WTC11 (cell line): ENCODE measurements around the gene LTBR. TPM values are rescaled to one million over a fixed set of nuclear protein-coding genes. Genes with fewer than 3 reads are reported as not detected.

ENCODE experiments used
- ATAC-seq: fragments of 200-7000 bp; cut with Tn5 transposase; 2 replicates; pipeline ENCODE4 v1.10.0; 2021; ENCODE audit warnings: mild to moderate bottlenecking, moderate library complexity
- CTCF ChIA-PET: fragments of 300-600 bp; sonication (Branson Sonifier 250); formaldehyde crosslinking; loops from one replicate; lab custom pipeline; 2021; ENCODE audit warnings: antibody characterized with exemption; lab: Charles Lee
- POLR2A ChIA-PET: fragments of 350-600 bp; sonication (Branson Sonifier 250); formaldehyde crosslinking; loops from one replicate; lab custom pipeline; 2021; ENCODE audit warnings: antibody characterized with exemption; lab: Charles Lee
- DNase-seq: peaks from one replicate; pipeline ENCODE4 v3.0.0; 2021; ENCODE audit warnings: low spot score
- H3K27ac Mint-ChIP-seq: 2 replicates; pipeline ENCODE4 v1.8.0; 2021; ENCODE audit warnings: mixed read lengths
- H3K27me3 Mint-ChIP-seq: 2 replicates; pipeline ENCODE4 v1.8.0; 2021; ENCODE audit warnings: low read depth, mild to moderate bottlenecking, moderate library complexity, mixed read lengths
- H3K36me3 Mint-ChIP-seq: 2 replicates; pipeline ENCODE4 v1.8.0; 2021; ENCODE audit warnings: mixed read lengths
- H3K4me1 Mint-ChIP-seq: 2 replicates; pipeline ENCODE4 v1.8.0; 2022; ENCODE audit warnings: mixed read lengths
- H3K4me3 Mint-ChIP-seq: 2 replicates; pipeline ENCODE4 v1.8.0; 2021; ENCODE audit warnings: mild to moderate bottlenecking, moderate library complexity, mixed read lengths
- H3K9me3 Mint-ChIP-seq: 2 replicates; pipeline ENCODE4 v1.8.0; 2021; ENCODE audit warnings: mixed read lengths
- CBFB ChIP-seq: sonication (generic); formaldehyde crosslinking; IDR thresholded peaks from 2 replicates; pipeline ENCODE4 v1.8.1; 2022; ENCODE audit warnings: mild to moderate bottlenecking, low read depth, missing genetic modification reagents
- ELF4 ChIP-seq: sonication (generic); formaldehyde crosslinking; IDR thresholded peaks from 2 replicates; pipeline ENCODE4 v1.8.1; 2022; ENCODE audit warnings: low read depth, mild to moderate bottlenecking, moderate library complexity, missing genetic modification reagents
- ESRRA ChIP-seq: sonication (generic); formaldehyde crosslinking; IDR thresholded peaks from 2 replicates; pipeline ENCODE4 v1.8.1; 2022; ENCODE audit warnings: mild to moderate bottlenecking, missing genetic modification reagents, borderline replicate concordance
- GRHL2 ChIP-seq: fragments of 250-450 bp; sonication (Bioruptor Pico); IDR thresholded peaks from 2 replicates; pipeline ENCODE4 v1.8.0; 2022; ENCODE audit warnings: mild to moderate bottlenecking, moderate library complexity; ENCODE audit not compliant: insufficient replicate concordance, severe bottlenecking
- NFYB ChIP-seq: sonication (generic); formaldehyde crosslinking; conservative IDR thresholded peaks from 2 replicates; pipeline ENCODE4 v1.8.0; 2022; ENCODE audit warnings: low read depth, missing genetic modification reagents
- OVOL2 ChIP-seq: fragments of 250-450 bp; sonication (Bioruptor Pico); IDR thresholded peaks from 2 replicates; pipeline ENCODE4 v1.9.0; 2021; ENCODE audit warnings: mild to moderate bottlenecking, borderline replicate concordance
- SMAD4 ChIP-seq: sonication (generic); formaldehyde crosslinking; IDR thresholded peaks from 2 replicates; pipeline ENCODE4 v1.8.0; 2022; ENCODE audit warnings: mild to moderate bottlenecking, missing genetic modification reagents
- SOX15 ChIP-seq: fragments of 250-450 bp; sonication (Bioruptor Pico); IDR thresholded peaks from 2 replicates; pipeline ENCODE4 v1.9.0; 2021; ENCODE audit warnings: mild to moderate bottlenecking
- ZBTB21 ChIP-seq: sonication (generic); formaldehyde crosslinking; IDR thresholded peaks from 2 replicates; pipeline ENCODE4 v1.8.1; 2023; ENCODE audit warnings: mild to moderate bottlenecking, missing genetic modification reagents, borderline replicate concordance
- ZNF121 ChIP-seq: sonication (generic); formaldehyde crosslinking; IDR thresholded peaks from 2 replicates; pipeline ENCODE4 v1.8.0; 2023; ENCODE audit warnings: missing genetic modification reagents
- ZNF396 ChIP-seq: fragments of 250-450 bp; sonication (Bioruptor Pico); IDR thresholded peaks from 2 replicates; pipeline ENCODE4 v1.8.0; 2021; ENCODE audit warnings: mild to moderate bottlenecking, moderate library complexity, borderline replicate concordance
- ZNF671 ChIP-seq: fragments of 250-450 bp; sonication (Bioruptor Pico); IDR thresholded peaks from 2 replicates; pipeline ENCODE4 v1.8.0; 2021; ENCODE audit warnings: mild to moderate bottlenecking
- total RNA-seq: library from RNA; stranded (reverse); gene quantifications from 3 replicates; pipeline ENCODE4 v1.2.3, GENCODE V29; 2021
- TF ChIP-seq, protein P1 (sequence below): sonication (generic); formaldehyde crosslinking; IDR thresholded peaks from 2 replicates; pipeline ENCODE4 v1.8.0; 2023; ENCODE audit warnings: missing genetic modification reagents, mild to moderate bottlenecking, borderline replicate concordance
- TF ChIP-seq, protein P2 (sequence below): sonication (generic); formaldehyde crosslinking; IDR thresholded peaks from 2 replicates; pipeline ENCODE4 v1.8.0; 2022; ENCODE audit warnings: mild to moderate bottlenecking, missing genetic modification reagents
- TF ChIP-seq, protein P3 (sequence below): sonication (generic); formaldehyde crosslinking; IDR thresholded peaks from 2 replicates; pipeline ENCODE4 v1.8.0; 2022; ENCODE audit warnings: mild to moderate bottlenecking, missing genetic modification reagents
- TF ChIP-seq, protein P4 (sequence below): sonication (generic); formaldehyde crosslinking; IDR thresholded peaks from 2 replicates; pipeline ENCODE4 v1.8.1; 2023; ENCODE audit warnings: mild to moderate bottlenecking, missing genetic modification reagents, borderline replicate concordance
- TF ChIP-seq, protein P5 (sequence below): sonication (generic); formaldehyde crosslinking; IDR thresholded peaks from 2 replicates; pipeline ENCODE4 v1.8.1; 2023; ENCODE audit warnings: mild to moderate bottlenecking, moderate library complexity, missing genetic modification reagents
- TF ChIP-seq, protein P6 (sequence below): sonication (generic); formaldehyde crosslinking; IDR thresholded peaks from 2 replicates; pipeline ENCODE4 v1.8.1; 2022; ENCODE audit warnings: low read depth, missing genetic modification reagents, borderline replicate concordance

Gene LTBR
- total RNA-seq, 1 experiment from 2014 or later, result 4.0 TPM

DNA sequence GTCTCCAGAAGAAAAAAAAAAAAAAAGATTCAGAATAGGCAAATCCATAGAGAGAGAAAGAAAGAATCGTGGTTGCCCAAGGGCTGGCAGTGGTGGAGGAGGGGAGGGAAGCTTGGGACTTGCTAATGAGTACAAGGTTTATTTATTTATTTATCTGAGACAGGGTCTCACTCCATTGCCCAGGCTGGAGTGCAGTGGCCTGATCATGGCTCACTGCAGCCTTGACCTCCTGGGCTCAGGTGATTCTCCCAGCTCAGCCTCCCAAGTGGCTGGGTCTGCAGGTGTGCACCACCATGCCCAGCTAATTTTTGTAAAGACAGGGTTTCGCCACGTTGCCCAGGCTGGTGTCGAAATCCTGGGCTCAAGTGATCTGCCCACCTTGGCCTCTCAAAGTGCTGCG, 32.3 kb upstream of the LTBR start:
- Mint-ChIP-seq H3K4me3 (no peak overlapping the region), H3K9me3 (no peaks in the 10 kb centered on the region), H3K4me1 (peaks cover 26% of the 10 kb centered on the region), H3K36me3 (peaks cover 64% of the 10 kb centered on the region), H3K27me3 (no peaks in the 10 kb centered on the region), H3K27ac (no peak overlapping the region)
- TF ChIP-seq SMAD4 (CRISPR knock-in tag) (no peak), SOX15 (no peak), ELF4 (no peak), ZNF121 (CRISPR knock-in tag) (peak; percentile 65; the same call in 1 of the 2 replicates)
- DNase-seq (no peak), ATAC-seq (no peak)
- POLR2A ChIA-PET, result interaction anchor here (0.5 kb wide), 1 partner anchor 87 kb away, joined by 3 read pairs; no protein-coding TSS in a partner anchor
- CTCF ChIA-PET, result interaction anchor here (1.5 kb wide), 1 partner anchor 25 kb away, joined by 4 read pairs; no protein-coding TSS in a partner anchor

DNA sequence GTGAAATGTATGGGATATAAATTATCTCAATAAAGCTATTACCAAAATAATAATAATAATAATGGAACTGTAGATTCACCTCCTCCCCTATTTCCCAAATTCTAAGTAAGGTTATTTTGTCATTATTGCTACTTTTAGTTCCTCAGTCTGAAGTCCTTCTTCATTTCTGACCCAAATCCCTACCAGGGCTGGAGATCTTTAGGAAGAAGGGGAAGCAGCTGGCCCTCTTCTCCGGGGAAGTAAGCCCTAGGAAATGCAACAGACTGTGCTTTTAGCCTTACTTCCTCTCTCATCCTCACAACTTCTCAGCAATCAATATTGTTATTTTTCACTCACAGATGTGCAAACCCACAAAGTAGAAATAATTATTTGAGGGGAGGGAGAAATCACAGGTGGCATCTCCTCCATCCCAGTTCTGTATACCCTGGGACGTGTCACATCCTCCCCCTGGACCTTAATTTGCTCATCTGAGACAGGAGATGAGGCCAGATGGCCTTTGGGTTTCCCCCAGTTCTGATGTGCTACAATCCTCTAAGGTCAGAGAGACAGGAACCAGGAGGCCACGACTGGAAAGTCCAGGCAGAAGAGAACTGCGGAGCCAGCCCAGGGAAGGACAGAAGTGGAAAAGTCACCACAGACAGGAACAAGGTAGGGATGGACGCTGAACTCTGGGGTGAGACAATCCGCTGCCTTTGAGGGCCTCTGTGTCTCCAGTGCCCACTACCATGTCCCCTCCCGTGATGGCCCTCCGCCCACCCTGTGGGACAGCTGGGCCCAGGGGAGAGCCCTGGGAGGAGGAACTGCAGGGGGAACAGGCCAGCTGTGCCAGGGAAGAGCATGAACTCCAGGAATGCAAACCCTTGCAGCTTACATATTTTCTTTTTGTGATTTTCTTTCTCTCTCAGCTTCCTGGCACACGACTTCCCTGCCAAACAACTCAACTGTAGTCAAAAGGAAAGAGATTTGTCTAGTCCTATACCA, 31.5 kb upstream of the LTBR start:
- no peaks in the 10 kb centered on the region for H3K9me3 Mint-ChIP-seq
- ATAC-seq, result no peak
- no peak for DNase-seq
- ChIA-PET POLR2A (interaction anchor here (0.5 kb wide), 1 partner anchor 86 kb away, joined by 3 read pairs; no protein-coding TSS in a partner anchor), CTCF (interaction anchor here (0.6 to 1.5 kb wide), 2 partner anchors 12 to 26 kb away, joined by 3 to 4 read pairs; no protein-coding TSS in a partner anchor)
- H3K27me3 Mint-ChIP-seq, result no peaks in the 10 kb centered on the region
- peaks cover 25% of the 10 kb centered on the region for H3K4me1 Mint-ChIP-seq
- no peak overlapping the region for H3K4me3 Mint-ChIP-seq
- peak overlapping the region; percentile 85; the same call in 1 of the 2 replicates for H3K27ac Mint-ChIP-seq
- H3K36me3 Mint-ChIP-seq, result peaks cover 55% of the 10 kb centered on the region
- TF ChIP-seq, protein P1, sequence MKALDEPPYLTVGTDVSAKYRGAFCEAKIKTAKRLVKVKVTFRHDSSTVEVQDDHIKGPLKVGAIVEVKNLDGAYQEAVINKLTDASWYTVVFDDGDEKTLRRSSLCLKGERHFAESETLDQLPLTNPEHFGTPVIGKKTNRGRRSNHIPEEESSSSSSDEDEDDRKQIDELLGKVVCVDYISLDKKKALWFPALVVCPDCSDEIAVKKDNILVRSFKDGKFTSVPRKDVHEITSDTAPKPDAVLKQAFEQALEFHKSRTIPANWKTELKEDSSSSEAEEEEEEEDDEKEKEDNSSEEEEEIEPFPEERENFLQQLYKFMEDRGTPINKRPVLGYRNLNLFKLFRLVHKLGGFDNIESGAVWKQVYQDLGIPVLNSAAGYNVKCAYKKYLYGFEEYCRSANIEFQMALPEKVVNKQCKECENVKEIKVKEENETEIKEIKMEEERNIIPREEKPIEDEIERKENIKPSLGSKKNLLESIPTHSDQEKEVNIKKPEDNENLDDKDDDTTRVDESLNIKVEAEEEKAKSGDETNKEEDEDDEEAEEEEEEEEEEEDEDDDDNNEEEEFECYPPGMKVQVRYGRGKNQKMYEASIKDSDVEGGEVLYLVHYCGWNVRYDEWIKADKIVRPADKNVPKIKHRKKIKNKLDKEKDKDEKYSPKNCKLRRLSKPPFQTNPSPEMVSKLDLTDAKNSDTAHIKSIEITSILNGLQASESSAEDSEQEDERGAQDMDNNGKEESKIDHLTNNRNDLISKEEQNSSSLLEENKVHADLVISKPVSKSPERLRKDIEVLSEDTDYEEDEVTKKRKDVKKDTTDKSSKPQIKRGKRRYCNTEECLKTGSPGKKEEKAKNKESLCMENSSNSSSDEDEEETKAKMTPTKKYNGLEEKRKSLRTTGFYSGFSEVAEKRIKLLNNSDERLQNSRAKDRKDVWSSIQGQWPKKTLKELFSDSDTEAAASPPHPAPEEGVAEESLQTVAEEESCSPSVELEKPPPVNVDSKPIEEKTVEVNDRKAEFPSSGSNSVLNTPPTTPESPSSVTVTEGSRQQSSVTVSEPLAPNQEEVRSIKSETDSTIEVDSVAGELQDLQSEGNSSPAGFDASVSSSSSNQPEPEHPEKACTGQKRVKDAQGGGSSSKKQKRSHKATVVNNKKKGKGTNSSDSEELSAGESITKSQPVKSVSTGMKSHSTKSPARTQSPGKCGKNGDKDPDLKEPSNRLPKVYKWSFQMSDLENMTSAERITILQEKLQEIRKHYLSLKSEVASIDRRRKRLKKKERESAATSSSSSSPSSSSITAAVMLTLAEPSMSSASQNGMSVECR (CRISPR knock-in tag), result no peak
- TF ChIP-seq, protein P2, sequence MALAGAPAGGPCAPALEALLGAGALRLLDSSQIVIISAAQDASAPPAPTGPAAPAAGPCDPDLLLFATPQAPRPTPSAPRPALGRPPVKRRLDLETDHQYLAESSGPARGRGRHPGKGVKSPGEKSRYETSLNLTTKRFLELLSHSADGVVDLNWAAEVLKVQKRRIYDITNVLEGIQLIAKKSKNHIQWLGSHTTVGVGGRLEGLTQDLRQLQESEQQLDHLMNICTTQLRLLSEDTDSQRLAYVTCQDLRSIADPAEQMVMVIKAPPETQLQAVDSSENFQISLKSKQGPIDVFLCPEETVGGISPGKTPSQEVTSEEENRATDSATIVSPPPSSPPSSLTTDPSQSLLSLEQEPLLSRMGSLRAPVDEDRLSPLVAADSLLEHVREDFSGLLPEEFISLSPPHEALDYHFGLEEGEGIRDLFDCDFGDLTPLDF (CRISPR knock-in tag), result no peak
- TF ChIP-seq NFYB, result no peak
- TF ChIP-seq ZNF396, result no peak
- TF ChIP-seq ZBTB21 (CRISPR knock-in tag), result no peak
- TF ChIP-seq GRHL2 (CRISPR knock-in tag), result no peak
- TF ChIP-seq ESRRA (CRISPR knock-in tag), result no peak
- TF ChIP-seq, protein P3, sequence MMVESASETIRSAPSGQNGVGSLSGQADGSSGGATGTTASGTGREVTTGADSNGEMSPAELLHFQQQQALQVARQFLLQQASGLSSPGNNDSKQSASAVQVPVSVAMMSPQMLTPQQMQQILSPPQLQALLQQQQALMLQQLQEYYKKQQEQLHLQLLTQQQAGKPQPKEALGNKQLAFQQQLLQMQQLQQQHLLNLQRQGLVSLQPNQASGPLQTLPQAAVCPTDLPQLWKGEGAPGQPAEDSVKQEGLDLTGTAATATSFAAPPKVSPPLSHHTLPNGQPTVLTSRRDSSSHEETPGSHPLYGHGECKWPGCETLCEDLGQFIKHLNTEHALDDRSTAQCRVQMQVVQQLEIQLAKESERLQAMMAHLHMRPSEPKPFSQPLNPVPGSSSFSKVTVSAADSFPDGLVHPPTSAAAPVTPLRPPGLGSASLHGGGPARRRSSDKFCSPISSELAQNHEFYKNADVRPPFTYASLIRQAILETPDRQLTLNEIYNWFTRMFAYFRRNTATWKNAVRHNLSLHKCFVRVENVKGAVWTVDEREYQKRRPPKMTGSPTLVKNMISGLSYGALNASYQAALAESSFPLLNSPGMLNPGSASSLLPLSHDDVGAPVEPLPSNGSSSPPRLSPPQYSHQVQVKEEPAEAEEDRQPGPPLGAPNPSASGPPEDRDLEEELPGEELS (CRISPR knock-in tag), result no peak
- TF ChIP-seq, protein P4, sequence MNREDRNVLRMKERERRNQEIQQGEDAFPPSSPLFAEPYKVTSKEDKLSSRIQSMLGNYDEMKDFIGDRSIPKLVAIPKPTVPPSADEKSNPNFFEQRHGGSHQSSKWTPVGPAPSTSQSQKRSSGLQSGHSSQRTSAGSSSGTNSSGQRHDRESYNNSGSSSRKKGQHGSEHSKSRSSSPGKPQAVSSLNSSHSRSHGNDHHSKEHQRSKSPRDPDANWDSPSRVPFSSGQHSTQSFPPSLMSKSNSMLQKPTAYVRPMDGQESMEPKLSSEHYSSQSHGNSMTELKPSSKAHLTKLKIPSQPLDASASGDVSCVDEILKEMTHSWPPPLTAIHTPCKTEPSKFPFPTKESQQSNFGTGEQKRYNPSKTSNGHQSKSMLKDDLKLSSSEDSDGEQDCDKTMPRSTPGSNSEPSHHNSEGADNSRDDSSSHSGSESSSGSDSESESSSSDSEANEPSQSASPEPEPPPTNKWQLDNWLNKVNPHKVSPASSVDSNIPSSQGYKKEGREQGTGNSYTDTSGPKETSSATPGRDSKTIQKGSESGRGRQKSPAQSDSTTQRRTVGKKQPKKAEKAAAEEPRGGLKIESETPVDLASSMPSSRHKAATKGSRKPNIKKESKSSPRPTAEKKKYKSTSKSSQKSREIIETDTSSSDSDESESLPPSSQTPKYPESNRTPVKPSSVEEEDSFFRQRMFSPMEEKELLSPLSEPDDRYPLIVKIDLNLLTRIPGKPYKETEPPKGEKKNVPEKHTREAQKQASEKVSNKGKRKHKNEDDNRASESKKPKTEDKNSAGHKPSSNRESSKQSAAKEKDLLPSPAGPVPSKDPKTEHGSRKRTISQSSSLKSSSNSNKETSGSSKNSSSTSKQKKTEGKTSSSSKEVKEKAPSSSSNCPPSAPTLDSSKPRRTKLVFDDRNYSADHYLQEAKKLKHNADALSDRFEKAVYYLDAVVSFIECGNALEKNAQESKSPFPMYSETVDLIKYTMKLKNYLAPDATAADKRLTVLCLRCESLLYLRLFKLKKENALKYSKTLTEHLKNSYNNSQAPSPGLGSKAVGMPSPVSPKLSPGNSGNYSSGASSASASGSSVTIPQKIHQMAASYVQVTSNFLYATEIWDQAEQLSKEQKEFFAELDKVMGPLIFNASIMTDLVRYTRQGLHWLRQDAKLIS, result no peak
- no peak for TF ChIP-seq CBFB (CRISPR knock-in tag)
- TF ChIP-seq, protein P5, sequence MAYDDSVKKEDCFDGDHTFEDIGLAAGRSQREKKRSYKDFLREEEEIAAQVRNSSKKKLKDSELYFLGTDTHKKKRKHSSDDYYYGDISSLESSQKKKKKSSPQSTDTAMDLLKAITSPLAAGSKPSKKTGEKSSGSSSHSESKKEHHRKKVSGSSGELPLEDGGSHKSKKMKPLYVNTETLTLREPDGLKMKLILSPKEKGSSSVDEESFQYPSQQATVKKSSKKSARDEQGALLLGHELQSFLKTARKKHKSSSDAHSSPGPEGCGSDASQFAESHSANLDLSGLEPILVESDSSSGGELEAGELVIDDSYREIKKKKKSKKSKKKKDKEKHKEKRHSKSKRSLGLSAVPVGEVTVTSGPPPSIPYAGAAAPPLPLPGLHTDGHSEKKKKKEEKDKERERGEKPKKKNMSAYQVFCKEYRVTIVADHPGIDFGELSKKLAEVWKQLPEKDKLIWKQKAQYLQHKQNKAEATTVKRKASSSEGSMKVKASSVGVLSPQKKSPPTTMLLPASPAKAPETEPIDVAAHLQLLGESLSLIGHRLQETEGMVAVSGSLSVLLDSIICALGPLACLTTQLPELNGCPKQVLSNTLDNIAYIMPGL (CRISPR knock-in tag), result no peak
- TF ChIP-seq, protein P6, sequence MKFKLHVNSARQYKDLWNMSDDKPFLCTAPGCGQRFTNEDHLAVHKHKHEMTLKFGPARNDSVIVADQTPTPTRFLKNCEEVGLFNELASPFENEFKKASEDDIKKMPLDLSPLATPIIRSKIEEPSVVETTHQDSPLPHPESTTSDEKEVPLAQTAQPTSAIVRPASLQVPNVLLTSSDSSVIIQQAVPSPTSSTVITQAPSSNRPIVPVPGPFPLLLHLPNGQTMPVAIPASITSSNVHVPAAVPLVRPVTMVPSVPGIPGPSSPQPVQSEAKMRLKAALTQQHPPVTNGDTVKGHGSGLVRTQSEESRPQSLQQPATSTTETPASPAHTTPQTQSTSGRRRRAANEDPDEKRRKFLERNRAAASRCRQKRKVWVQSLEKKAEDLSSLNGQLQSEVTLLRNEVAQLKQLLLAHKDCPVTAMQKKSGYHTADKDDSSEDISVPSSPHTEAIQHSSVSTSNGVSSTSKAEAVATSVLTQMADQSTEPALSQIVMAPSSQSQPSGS (CRISPR knock-in tag), result no peak
- no peak for TF ChIP-seq ZNF671 (CRISPR knock-in tag)
- TF ChIP-seq OVOL2 (CRISPR knock-in tag), result no peak
